Endothelial cell of umbilical vein (primary cell): ENCODE data around the gene FAM135A. TPM values are rescaled to one million over a fixed set of nuclear protein-coding genes. Genes with fewer than 3 reads are reported as not detected.

Experiments
- BruUV-seq: library from RNA; stranded (reverse); fragments of 400-500 nt; replicated peaks from 2 replicates; lab custom pipeline; 2021; lab: Mats Ljungman, UMichigan
- CTCF ChIA-PET: fragments of 300-600, 350-600 bp; sonication (Branson Sonifier 250); formaldehyde crosslinking; loops from one replicate; lab custom pipeline; 2021; ENCODE audit warnings: antibody characterized with exemption, inconsistent platforms; lab: Charles Lee
- POLR2A ChIA-PET: fragments of 300-600, 350-600 bp; sonication (Branson Sonifier 250); formaldehyde crosslinking; loops from one replicate; lab custom pipeline; 2021; ENCODE audit warnings: antibody characterized with exemption, inconsistent platforms; lab: Charles Lee
- DNase-seq: peaks from one replicate; pipeline ENCODE4 v3.0.0-alpha.2; 2011; ENCODE audit warnings: low read depth, low spot score
- FAIRE-seq: peaks from 2 replicates; lab custom pipeline; 2011; peaks lifted over from hg19 to GRCh38; lab: Jason Lieb, UNC
- H2AFZ ChIP-seq: 2 replicates; pipeline ENCODE4 v1.6.0; 2012; ENCODE audit warnings: low read depth, low read length, control low read depth, inconsistent platforms
- H3K27ac ChIP-seq: 2 replicates; pipeline ENCODE4 v1.5.1; 2011; ENCODE audit warnings: low read depth, mild to moderate bottlenecking, control low read depth, low read length, moderate library complexity; ENCODE audit not compliant: insufficient read depth
- H3K27me3 ChIP-seq, 2 experiments: 2 replicates each; pipeline versions ENCODE4 v1.6.0 to v1.6.1; 2011; ENCODE audit warnings: low read length in 2 of 2, mixed read lengths in 1 of 2; ENCODE audit not compliant: control insufficient read depth in 2 of 2, insufficient read depth in 2 of 2
- H3K36me3 ChIP-seq, 2 experiments: 2 replicates in 1 of 2; 3 replicates in 1 of 2; pipeline ENCODE4 v1.5.1; 2011; ENCODE audit warnings: low read length in 2 of 2, mild to moderate bottlenecking in 1 of 2, moderate library complexity in 1 of 2; ENCODE audit not compliant: control insufficient read depth in 2 of 2, insufficient read depth in 2 of 2; ENCODE audit errors: extremely low read depth in 1 of 2
- H3K4me1 ChIP-seq: 3 replicates; pipeline ENCODE4 v1.5.1; 2011; ENCODE audit warnings: mild to moderate bottlenecking, low read length; ENCODE audit not compliant: control insufficient read depth, insufficient read depth; ENCODE audit errors: extremely low read depth
- H3K4me2 ChIP-seq: 2 replicates; pipeline ENCODE4 v1.6.1; 2011; ENCODE audit warnings: low read length, control low read depth, mixed read lengths; ENCODE audit not compliant: insufficient read depth
- H3K4me3 ChIP-seq, 3 experiments: fragments of 200-600 bp in 1 of 3; sonication (generic), shearing (Covaris generic) in 1 of 3; replicated peaks in 1 of 3; 2 replicates each; pipeline ENCODE4 v1.5.1; 2011 to 2016; ENCODE audit warnings: control low read depth in 3 of 3, low read length in 3 of 3, mild to moderate bottlenecking in 2 of 3, inconsistent platforms in 1 of 3, low read depth in 1 of 3, moderate library complexity in 1 of 3; ENCODE audit not compliant: insufficient read depth in 1 of 3
- H3K79me2 ChIP-seq: 2 replicates; pipeline ENCODE4 v1.6.0; 2012; ENCODE audit warnings: low read length, inconsistent platforms; ENCODE audit not compliant: control insufficient read depth, insufficient read depth
- H3K9ac ChIP-seq: replicated peaks from 2 replicates; pipeline ENCODE3; 2011; ENCODE audit warnings: low read length, control low read depth; ENCODE audit not compliant: insufficient read depth; ENCODE audit errors: extremely low read depth
- H3K9me1 ChIP-seq: replicated peaks from 3 replicates; pipeline ENCODE4 v1.6.0; 2011; ENCODE audit warnings: mild to moderate bottlenecking, low read length; ENCODE audit not compliant: control insufficient read depth, insufficient read depth; ENCODE audit errors: extremely low read depth
- H3K9me3 ChIP-seq: replicated peaks from 2 replicates; pipeline ENCODE4 v1.5.1; 2012; ENCODE audit warnings: low read length, inconsistent platforms; ENCODE audit not compliant: control insufficient read depth, insufficient read depth
- H4K20me1 ChIP-seq: replicated peaks from 2 replicates; pipeline ENCODE3; 2011; ENCODE audit warnings: mild to moderate bottlenecking, low read length; ENCODE audit not compliant: control insufficient read depth, insufficient read depth; ENCODE audit errors: extremely low read depth
- EZH2 ChIP-seq: IDR thresholded peaks from 2 replicates; pipeline ENCODE4 v1.6.1; 2012; ENCODE audit warnings: borderline replicate concordance, low read depth, mild to moderate bottlenecking, moderate library complexity, low read length, inconsistent platforms; ENCODE audit not compliant: severe bottlenecking
- FOS ChIP-seq: IDR thresholded peaks from 2 replicates; pipeline ENCODE4 v1.6.1; 2011; ENCODE audit warnings: mild to moderate bottlenecking, low read length, moderate library complexity, borderline replicate concordance; ENCODE audit not compliant: insufficient read depth
- GATA2 ChIP-seq: IDR thresholded peaks from 2 replicates; pipeline ENCODE4 v1.7.0; 2011; ENCODE audit warnings: low read depth, mild to moderate bottlenecking, moderate library complexity, mixed read lengths, low read length; ENCODE audit not compliant: insufficient read length, insufficient read depth
- JUN ChIP-seq: IDR thresholded peaks from 2 replicates; pipeline ENCODE4 v1.6.1; 2011; ENCODE audit warnings: borderline replicate concordance, low read depth; ENCODE audit not compliant: insufficient read length, insufficient read depth
- MAX ChIP-seq: IDR thresholded peaks from 2 replicates; pipeline ENCODE4 v1.6.1; 2011; ENCODE audit not compliant: insufficient read depth, insufficient read length
- MYC ChIP-seq: IDR thresholded peaks from one replicate; pipeline ENCODE4 v1.6.1; 2011; ENCODE audit warnings: mild to moderate bottlenecking, low read depth, low read length
- POLR2A ChIP-seq: IDR thresholded peaks from 2 replicates; pipeline ENCODE4 v1.6.1; 2012; ENCODE audit warnings: low read depth, mild to moderate bottlenecking, control low read depth, low read length
- dilution Hi-C: fragments of 300-500 bp; cut with MboI; formaldehyde crosslinking; loops from one replicate; pipeline ENCODE4 v1.15.0; 2019; ENCODE audit warnings: low sequenced_read_pairs; ENCODE audit not compliant: extremely low pct_ligation_motif_present
- intact Hi-C: fragments of 100-400 bp; cut with micrococcal nuclease; formaldehyde crosslinking; loops from one replicate; pipeline ENCODE4 v1.10.0; 2022
- polyA plus RNA-seq, 4 experiments: library from polyadenylated mRNA; depleted of rRNA in 3 of 4; stranded (reverse) in 3 of 4; unstranded in 1 of 4; fragments of >200 nt; gene quantifications; 2 replicates each; pipeline versions ENCODE4 v1.2.1 to v1.2.3, GENCODE V29; 2011 to 2012; ENCODE audit warnings: missing spikeins in 1 of 4
- total RNA-seq: library from RNA; stranded (reverse); gene quantifications from 2 replicates; pipeline ENCODE4 v1.2.3, GENCODE V29; 2021
- TF ChIP-seq, protein P1 (sequence below), 2 donors: IDR thresholded peaks; 1 replicate in 1 of 2; 2 replicates in 1 of 2; pipeline ENCODE4 v1.5.1; 2011; ENCODE audit warnings: low read length in 2 of 2, mild to moderate bottlenecking in 2 of 2, moderate library complexity in 2 of 2, control low read depth in 1 of 2, inconsistent platforms in 1 of 2, low read depth in 1 of 2; ENCODE audit not compliant: insufficient read depth in 1 of 2; ENCODE audit errors: extremely low read depth in 1 of 2

Gene FAM135A
- total and polyA plus RNA-seq, 2 donors (not counting 3 experiments of a cell fraction or from before 2014, with no cell fraction given), result 3.7 to 9.6 TPM

GRCh38 chr6:70575899-70576495, 162.7 kb downstream of the FAM135A start:
- H3K27me3 ChIP-seq, result no peaks in the 10 kb centered on the region
- no peaks in the 10 kb centered on the region for H3K9me1 ChIP-seq
- FAIRE-seq (no peak), DNase-seq (no peak)
- no peaks in the 10 kb centered on the region for H3K79me2 ChIP-seq
- TF ChIP-seq FOS (no peak), POLR2A (no peak)
- TF ChIP-seq, protein P1, sequence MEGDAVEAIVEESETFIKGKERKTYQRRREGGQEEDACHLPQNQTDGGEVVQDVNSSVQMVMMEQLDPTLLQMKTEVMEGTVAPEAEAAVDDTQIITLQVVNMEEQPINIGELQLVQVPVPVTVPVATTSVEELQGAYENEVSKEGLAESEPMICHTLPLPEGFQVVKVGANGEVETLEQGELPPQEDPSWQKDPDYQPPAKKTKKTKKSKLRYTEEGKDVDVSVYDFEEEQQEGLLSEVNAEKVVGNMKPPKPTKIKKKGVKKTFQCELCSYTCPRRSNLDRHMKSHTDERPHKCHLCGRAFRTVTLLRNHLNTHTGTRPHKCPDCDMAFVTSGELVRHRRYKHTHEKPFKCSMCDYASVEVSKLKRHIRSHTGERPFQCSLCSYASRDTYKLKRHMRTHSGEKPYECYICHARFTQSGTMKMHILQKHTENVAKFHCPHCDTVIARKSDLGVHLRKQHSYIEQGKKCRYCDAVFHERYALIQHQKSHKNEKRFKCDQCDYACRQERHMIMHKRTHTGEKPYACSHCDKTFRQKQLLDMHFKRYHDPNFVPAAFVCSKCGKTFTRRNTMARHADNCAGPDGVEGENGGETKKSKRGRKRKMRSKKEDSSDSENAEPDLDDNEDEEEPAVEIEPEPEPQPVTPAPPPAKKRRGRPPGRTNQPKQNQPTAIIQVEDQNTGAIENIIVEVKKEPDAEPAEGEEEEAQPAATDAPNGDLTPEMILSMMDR (IDR thresholded peaks at IDR 0.05; ENCODE audit: extremely low read depth in 1 of 2, insufficient read depth in 1 of 2, low read depth in 1 of 2, low read length in 2 of 2), result no peak
- H4K20me1 ChIP-seq, result no peaks in the 10 kb centered on the region
- H3K4me1 ChIP-seq, result no peaks in the 10 kb centered on the region
- BruUV-seq, result no TSS peak
- intact Hi-C loops, result no loop called here
- no peak overlapping the region for H3K4me2 ChIP-seq
- no peaks in the 10 kb centered on the region for H3K9me3 ChIP-seq
- dilution Hi-C loops, result no loop called here
- no peak overlapping the region for H3K27ac ChIP-seq
- CTCF ChIA-PET, result interaction anchor here (0.9 kb wide), 1 partner anchor 111 kb away, joined by 3 read pairs; no protein-coding TSS in a partner anchor
- H3K4me3 ChIP-seq, result no peak overlapping the region
- H2AFZ ChIP-seq, result no peak overlapping the region
- POLR2A ChIA-PET, result no interaction called here
- H3K36me3 ChIP-seq, result no peaks in the 10 kb centered on the region
- no peak overlapping the region for H3K9ac ChIP-seq

GRCh38 chr6:70586114-70586513, 172.8 kb downstream of the FAM135A start:
- DNase-seq (no peak), FAIRE-seq (no peak)
- Histone ChIP-seq H3K9ac (no peak overlapping the region), H3K79me2 (no peaks in the 10 kb centered on the region), H2AFZ (no peak overlapping the region), H3K4me3 (no peak overlapping the region), H3K27me3 (no peaks in the 10 kb centered on the region), H3K9me3 (no peaks in the 10 kb centered on the region), H3K36me3 (peaks cover 0 to 2% of the 10 kb centered on the region in 2 experiments), H4K20me1 (no peaks in the 10 kb centered on the region), H3K27ac (no peak overlapping the region), H3K4me1 (no peaks in the 10 kb centered on the region), H3K4me2 (no peak overlapping the region), H3K9me1 (no peaks in the 10 kb centered on the region)
- TF ChIP-seq EZH2 (no peak), JUN (no peak), GATA2 (no peak), MYC (no peak), POLR2A (no peak), FOS (no peak), MAX (no peak)
- intact Hi-C loops, result no loop called here
- no TSS peak for BruUV-seq
- CTCF ChIA-PET, result interaction anchor here (0.6 kb wide), 1 partner anchor 63 kb away, joined by 3 read pairs; no protein-coding TSS in a partner anchor
- POLR2A ChIA-PET, result no interaction called here
- dilution Hi-C loops, result no loop called here
